Stimulated activated CD4-positive, alpha-beta T cell treated with anti-CD3 and anti-CD28 coated beads, Interleukin-4, amount 100 ng/mL, for 48 hours (primary cell): Measurements from ENCODE around the gene RAB19.

Source experiments
- DNase-seq, 2 donors: peaks; one replicate each; pipeline ENCODE4 v3.0.0-alpha.2; 2020; ENCODE audit warnings: low read depth in 2 of 2

RAB19 gene

DNA sequence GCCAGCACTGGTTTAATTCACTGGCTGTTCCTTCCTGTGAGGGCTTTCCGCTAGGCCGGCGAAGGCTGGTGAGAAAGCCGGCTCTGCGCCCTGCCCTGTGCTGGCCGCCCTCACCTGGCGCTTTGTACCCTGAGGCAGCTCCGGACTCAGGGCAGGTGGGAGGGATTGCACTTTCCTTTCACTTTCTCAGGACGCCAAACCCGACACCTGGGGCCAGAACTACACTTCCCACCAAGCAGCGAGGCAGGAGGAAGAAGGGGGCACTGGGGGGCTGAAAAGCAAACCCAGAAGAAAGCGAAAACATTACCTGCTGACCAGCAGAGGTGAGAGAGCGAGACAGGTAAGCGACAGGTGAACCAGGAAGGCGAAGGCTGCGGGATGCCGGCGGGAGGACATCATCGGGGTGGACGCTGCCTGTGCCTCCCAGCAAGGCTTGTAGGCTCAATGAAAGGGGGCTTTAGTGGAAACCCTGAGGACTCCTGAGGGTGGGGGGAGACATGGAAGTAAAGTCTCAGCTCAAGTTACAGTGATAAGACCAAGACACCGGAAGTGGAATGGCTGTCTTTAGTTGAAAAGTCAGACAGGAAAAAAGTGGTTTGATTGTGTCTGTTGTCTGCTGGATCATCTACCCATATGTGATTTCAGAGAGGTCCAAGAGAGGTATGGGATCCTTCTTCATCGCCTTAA is at the start of gene RAB19:
TSS of gene RAB19 (plus strand) at position 181 of the 687 bp plus-strand sequence. CDS start 3,589 bp downstream, outside the sequence.
- DNase-seq: peak in 1 of 2 donors; percentile 30

- DNase-seq: no peak
These were observed 45.8 kb upstream of the RAB19 start for GRCh38 chr7:140358024-140358411.

DNA sequence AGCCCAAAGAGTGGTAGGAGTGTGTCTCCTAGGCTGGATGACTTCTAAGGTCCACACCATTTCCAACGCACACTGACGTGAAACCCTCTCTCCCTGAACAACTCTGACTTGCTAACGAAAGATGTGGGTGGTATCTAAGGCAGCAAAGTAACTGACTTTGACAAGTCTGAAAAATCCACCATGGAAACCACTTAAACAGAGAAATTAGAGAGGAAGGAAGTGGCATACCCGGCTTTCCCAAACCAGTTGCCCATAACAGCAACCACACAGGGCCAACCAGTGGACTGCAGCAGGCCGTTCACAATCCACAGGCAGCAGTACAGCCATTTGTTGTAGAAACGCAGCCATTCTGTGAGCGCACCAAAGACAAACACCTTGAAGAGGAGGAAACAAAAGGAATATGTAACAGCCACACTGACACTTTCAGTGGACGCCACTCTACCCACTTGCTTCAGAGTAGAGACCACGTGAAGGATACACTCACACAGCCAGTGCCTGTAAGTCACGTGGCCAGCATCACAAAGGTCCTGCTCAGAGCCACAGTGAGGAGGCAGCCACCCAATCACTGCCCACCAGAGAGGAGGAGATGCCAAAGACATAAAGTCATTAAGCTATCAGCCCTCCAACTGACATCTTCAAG is 45.3 kb upstream of the RAB19 start:
- no peak for DNase-seq

DNA sequence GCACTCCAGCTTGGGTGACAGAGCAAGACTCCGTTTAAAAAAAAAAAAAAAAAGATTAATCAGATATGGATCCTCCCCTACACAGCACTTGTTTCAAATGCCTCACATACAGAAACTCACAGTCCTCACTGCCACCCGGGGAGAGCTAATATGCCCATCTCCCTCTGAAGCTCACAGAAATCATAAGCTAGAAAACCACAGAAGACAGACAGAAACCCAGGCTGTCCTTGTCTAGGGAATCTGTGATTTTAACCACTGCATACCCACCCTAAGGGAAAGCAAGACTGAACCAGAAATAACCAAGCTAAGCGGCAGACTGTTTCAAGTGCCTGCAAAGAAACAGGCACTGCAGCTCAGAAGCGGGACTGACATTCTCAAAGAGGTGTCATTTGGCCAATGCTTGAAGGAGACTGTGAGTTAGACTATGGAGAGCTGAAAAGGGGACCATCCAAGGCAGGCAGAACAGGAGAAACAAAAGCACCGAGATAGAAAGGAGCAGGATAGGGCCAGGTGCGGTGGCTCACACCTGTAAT is 43.1 kb upstream of the RAB19 start:
- DNase-seq: no peak

DNA sequence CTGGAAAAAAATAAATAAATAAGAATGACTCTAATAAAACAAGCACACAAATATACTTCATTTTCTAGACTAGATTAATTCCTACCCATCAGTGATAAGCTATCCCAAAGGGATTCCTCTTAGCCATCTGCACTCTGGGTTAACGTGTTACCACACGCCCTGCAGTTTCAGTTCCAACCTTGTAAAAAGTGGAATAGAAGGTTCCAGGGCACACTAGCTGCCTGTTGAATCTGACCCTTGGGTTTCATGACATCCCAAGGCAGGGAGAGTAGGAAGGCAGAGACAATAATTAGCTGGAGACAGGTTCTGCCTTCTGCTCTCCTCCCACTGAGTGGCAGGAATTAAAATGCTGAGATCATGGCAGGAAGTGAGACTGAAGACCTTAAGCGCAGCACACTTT is 39.0 kb upstream of the RAB19 start:
- no peak for DNase-seq

DNA sequence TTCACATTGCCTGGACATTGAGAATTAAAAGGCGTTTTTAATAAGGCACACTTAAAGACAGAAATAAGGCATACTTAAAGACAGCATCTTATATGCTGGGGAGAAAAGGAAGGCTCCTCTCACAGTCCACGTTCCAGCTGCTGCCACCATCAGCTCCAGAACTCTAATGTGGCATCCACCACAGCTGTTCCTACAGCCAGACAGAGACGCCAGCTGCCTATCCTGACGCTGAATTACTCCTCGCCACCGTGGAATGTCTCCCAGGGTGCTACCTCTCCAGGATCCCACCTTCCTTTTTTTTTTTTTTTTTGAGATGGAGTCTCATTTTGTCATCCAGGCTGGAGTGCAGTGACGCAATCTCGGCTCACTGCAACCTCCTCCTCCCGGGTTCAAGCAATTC is 36.3 kb upstream of the RAB19 start:
- DNase-seq: no peak

GRCh38 chr7:140369294-140369693 is 34.6 kb upstream of the RAB19 start:
- DNase-seq: no peak

GRCh38 chr7:140375323-140375722 is 28.5 kb upstream of the RAB19 start:
- DNase-seq: no peak

DNA sequence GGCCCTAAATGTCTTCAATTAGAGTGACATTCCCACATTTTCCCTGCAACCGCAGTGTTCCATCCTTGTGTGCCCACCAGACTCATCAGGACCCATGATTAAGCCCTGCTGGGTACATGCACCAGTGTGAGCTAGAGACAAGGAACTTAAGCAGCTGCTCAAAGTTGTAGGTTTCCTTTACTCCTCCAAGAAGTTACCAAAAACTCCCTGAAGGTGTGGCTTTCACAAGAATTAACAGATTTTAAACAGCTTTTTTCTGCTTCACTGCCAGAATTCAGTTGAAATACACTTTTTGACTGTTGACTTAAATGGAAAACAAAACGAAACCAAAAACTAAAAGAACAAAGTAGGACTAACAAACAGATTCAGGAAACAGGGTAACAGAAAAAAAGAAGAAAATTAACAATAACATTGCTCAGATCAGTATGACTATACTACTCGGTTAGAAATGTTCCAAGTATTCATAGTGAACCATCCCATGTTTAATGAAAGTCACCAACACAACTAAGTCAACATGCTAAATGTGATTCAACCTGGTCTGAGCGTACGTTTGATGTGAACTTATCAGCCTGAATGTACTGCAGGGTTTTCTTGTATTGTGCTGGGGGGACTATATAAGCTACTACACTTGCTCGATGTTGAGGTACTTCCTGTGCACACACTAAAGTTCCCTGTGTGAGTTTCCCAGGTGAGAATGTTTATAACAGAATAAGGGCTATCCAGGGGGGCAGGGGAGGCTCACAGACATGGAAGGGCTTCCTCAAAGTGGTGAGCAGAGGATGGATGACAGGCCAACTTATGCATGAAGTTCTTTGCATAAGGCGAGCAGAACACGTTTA is 27.7 kb upstream of the RAB19 start:
- no peak for DNase-seq

GRCh38 chr7:140383954-140384713 is 19.7 kb upstream of the RAB19 start:
- DNase-seq: no peak

DNA sequence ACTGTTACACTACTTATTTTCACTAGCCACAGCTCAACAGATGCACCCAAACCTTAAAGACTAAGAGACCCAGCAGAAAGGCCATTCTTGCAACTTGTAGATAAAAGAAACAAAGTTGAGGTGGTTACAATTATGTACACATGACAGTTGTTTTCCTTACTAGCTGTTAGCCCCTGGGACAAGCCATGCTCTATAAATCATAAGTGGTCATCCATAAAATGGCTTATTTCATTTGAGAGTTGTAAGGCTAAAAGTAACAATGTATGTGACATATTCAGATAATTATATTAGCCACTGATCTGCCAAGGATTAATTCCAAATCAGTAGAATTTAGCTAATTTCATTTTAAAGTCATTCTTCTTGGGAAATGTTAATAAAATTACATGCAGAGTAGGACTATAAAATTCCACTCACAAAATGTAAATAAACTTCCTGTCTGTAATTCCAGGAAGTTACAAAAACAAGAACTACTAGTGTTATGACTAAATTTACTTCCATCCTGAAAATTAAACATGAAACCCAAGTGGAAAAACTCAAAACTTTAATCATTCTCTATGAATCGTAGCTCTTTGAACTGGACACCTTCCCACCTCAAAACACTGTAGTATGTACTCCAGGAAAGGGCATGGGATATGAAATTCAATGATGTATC is 18.8 kb upstream of the RAB19 start:
- no peak for DNase-seq

DNA sequence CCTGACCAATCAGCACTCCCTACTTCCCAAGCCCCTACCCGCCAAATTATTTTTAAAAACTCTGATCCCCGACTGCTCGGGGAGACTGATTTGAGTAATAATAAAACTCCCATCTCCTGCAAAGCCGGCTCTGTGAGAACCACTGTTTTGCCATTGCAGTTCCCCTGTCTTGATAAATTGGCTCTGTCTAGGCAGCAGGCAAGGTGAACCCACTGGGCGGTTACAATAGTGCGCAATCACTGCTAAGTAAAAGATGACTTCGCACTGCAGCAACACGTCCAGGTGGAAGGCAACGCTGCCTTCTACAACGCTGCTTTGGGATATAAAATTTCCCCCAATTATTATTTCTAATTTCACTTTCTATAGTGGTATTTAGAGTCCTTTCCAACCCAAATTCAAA is 14.4 kb upstream of the RAB19 start:
- no peak for DNase-seq

- DNase-seq: no peak
These were observed 13.8 kb upstream of the RAB19 start for GRCh38 chr7:140390034-140390433.

DNA sequence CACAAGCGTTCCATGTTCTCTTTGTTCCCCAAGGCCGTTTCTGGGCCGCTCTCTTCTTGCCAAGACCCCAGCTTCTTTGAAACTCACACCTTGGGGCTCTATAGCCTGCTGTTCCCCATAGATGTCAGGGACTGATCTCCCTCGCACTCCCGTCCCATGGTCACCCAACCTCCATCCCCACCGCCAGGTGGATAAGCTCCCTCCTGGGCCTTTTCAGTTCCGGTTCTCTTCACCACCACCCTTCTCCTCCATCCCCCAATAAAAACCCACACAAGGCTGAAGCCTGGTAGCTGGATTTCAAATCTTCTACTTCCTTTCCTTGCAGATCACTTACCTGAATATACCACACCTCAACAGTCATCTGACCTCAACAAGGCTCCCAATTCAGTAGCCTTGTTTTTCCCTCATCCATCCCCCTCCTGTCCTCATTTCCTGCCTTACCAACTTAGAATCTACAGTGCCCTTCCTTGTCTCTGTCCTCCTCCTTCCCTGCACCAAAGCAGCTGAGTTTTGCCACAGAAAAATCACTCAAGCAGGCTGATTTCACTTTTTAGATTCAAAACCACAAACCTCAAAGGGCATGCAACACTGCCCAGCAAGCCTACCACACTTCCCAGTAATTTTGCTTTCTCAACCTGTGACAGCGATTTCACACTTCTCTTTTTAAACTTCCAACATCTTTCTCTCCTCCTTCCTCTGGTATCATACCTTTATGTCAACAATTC is 13.2 kb upstream of the RAB19 start:
- DNase-seq: no peak

GRCh38 chr7:140391634-140392033 is 12.2 kb upstream of the RAB19 start:
- no peak for DNase-seq

GRCh38 chr7:140393756-140394306 is 10.0 kb upstream of the RAB19 start:
- DNase-seq: no peak

GRCh38 chr7:140397784-140398750 is 5.8 kb upstream of the RAB19 start, which contains the start of gene SLC37A3:
TSS of gene SLC37A3 (minus strand) at chr7:140398530. CDS start at chr7:140382526, 16,004 bp downstream.
- DNase-seq: peak; percentile 83 to 87

DNA sequence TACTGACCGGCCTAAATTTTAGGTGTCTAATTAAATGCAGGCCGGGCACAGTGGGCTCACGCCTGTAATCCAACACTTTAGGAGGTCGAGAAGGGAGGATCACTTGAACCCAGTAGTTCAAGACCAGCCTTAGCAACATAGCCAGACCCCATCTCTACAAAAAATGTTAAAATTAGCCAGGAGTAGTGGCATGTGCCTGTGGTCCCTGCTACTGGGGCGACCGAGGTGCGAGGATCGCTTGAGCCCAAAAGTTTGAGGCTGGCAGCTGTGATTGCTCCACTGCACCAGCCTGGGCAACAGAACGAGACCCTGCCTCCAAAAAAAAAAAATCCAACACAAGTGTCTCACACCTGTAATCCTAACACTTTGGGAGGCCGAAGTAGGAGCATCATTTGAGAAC is 5.0 kb upstream of the RAB19 start:
- DNase-seq: no peak

GRCh38 chr7:140400381-140400780 is 3.5 kb upstream of the RAB19 start:
- no peak for DNase-seq
